T47D (cell line): ENCODE data around the gene DAB1.

Experiments
- DNase-seq, 2 experiments: peaks; one replicate each; pipeline versions ENCODE4 v3.0.0 to v3.0.0-alpha.2; 2011 to 2012; ENCODE audit warnings: low read depth in 1 of 2, low spot score in 1 of 2
- JUND ChIP-seq: IDR thresholded peaks from 2 replicates; pipeline ENCODE4 v1.6.1; 2012; ENCODE audit warnings: low read depth
- in situ Hi-C: cut with HindIII; loops from 2 replicates; pipeline ENCODE4 v1.10.0; 2016; ENCODE audit warnings: low sequenced_read_pairs, low pct_unique_long_range_greater_than_20kb

The DAB1 gene

DNA sequence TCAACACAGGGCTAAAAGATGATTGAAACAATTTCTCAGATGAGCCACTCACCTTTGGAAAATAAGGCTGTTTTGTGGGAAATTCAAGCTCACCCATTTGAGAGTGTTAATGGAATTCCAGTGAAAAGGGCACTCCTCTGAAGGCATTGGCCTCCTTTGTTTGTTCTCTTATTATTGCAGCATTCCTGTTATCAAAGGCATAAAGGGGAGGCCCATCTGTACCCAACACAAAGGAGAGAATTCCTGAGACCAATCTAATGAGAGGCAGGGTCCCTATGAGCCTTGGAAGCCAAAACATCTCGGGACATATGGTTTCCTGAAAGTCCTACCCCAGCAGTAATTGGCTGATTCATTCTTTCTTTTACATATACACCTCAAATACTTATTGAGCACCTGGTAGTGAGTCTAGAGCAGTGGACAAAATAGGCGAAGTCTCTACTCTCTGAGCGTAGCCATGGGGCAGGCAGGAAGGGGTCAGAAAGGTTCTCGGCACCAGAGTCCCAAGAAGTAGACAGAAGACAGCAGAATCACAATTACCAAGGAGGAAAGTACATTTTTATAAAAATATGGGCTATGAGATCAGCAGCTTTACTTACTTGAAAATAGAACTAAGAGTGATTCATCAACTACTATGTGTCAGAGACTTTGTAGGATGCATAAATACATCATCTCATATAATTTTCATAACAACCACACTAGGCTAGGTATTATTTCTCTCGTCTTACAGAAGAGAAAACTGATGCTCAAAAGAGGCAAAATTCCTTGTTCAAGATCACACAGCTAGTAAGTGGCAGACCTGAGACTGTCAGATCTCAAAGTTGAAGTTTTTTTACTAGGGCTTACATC is 218.7 kb downstream of the DAB1 start:
- no peak for TF ChIP-seq JUND
- in situ Hi-C loops = no loop called here
- DNase-seq = no peak

DNA sequence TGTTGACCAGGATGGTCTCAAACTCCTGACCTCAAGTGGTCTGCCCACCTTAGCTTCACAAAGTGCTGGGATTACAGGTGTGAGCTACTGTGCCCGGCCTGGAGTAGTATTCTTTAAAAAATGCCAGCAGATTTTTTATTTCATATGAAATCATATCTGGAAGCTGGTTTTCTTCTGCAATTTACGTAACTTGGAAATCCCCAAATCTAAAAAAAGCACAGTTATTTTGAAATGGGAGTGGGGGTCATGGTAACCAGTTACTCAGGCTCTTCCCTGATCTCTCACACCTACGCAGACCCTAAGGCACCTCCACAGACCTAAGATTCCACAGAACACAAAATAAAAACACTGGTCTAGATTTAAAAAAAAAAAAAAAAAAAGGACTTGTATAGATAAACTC is 219.8 kb downstream of the DAB1 start:
- no peak for DNase-seq
- in situ Hi-C loops = no loop called here
- no peak for TF ChIP-seq JUND

DNA sequence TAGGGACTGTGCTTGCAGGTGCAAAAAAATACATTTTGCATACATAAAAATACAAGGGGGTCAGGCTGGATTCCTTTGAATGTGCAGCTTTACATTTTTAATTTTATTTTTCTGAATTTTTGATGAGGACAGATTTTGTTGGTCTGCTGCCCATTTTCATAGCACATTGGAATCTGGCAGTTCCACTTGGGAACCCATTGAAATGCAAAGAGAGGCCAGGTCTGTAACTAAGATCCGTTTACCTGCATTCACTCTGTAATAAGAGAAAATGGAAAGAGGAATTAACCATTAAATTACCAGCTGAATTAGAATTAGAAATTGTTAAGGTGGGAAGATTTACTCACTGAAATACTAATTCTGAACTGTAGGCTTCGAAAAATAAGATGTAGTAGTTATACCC is 221.6 kb downstream of the DAB1 start:
- DNase-seq = no peak
- no peak for TF ChIP-seq JUND
- in situ Hi-C loops = no loop called here

DNA sequence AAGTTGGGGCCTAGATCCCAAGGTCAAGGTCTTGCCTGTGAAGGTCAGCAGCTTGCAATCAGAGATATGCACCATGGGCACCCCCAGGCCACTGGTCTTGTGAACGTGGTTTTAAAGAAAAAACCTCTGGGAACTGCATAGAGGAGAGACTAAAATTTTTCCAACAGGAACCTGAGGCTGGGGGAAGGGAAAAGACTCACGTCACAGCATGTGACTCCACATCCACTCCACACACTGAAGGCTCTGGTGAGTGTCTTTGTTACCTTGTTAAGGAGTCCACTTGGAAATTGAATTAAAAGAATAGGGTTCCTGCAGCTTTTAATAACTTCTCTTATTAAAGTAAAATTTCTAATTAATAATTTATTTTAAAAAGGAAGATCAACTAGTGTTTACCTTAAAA is 224.9 kb downstream of the DAB1 start:
- no peak for TF ChIP-seq JUND
- DNase-seq = no peak
- in situ Hi-C loops = no loop called here

DNA sequence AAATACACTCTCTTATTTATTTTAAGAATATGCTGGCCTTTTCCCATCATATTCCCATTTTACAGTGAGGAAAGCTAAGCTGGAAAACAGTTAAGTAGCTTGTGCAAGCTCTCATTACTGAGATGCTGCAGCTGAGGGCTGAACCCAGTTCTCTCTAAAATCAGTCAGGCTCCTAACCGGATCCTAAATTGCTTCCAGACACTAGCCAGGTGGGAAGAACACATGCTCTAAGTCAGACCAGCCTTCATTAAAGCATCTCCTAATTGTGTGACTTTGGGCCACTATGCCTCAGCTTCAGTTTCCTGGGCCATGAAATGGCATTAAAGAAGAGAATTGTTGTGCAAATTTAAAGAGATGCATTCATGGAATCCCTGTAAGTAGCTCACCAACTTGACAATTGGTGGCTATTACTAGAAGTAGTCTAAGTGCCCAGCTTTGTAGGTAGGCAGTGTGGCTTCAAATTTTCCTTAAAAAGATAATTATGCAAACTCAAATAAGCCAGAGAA is 228.4 kb downstream of the DAB1 start:
- no peak for DNase-seq
- in situ Hi-C loops = no loop called here
- TF ChIP-seq JUND = no peak

DNA sequence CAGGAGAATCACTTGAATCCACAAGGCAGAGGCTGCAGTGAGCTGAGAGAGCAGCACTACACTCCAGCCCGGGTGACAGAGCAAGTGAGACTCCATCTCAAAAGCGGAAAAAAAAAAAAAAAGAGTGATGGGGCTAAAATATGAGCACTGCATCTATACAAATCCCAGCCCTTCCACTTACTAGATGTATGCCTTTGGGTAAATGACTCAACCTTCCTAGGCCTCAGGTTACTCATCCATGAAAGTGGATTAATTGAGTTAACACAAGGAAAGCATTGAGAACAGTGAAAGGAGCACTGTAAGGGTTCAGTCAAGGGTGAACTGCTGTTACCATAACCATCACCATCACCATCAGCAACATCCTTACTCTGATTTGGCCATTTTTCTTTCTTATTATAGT is 231.6 kb downstream of the DAB1 start:
- no peak for TF ChIP-seq JUND
- in situ Hi-C loops = no loop called here
- no peak for DNase-seq

DNA sequence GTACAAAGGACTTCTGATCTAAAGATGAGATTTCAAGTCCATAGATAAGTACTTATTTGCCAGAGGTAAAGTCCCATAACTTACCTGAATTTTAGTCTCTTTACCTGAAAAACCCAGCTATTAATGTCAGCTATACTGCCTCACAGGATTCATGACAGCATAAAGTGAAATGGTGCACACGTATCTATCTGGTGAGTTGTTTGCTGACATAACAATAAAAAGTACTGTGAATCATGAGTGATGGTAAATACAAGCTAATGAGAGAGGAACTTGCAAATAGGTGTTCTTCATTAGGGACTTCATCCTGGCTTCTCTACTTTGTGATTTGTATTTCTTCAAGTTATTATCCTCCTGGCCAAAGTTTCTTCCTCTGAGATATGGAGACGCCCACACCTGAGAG is 233.0 kb downstream of the DAB1 start:
- in situ Hi-C loops = no loop called here
- DNase-seq = no peak
- no peak for TF ChIP-seq JUND

DNA sequence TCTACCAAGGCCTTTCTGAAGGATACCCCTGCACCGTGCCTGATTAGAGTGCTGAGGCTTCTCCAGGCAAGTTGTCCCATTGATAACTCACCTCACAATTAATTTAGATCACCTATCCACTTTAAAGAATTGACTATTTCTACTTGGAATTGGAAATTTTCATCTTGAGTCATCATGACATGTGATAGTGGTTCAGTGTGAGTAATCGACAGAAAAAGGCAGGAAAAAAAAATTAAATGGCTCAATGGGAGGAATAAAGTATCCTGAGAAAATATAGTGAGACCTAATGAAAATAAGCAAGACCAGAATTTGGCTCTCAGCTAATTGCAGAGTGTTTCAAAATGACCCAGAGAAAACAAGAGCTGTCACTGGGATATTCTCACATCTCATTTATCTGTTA is 235.7 kb downstream of the DAB1 start:
- no peak for DNase-seq
- in situ Hi-C loops = no loop called here
- no peak for TF ChIP-seq JUND

DNA sequence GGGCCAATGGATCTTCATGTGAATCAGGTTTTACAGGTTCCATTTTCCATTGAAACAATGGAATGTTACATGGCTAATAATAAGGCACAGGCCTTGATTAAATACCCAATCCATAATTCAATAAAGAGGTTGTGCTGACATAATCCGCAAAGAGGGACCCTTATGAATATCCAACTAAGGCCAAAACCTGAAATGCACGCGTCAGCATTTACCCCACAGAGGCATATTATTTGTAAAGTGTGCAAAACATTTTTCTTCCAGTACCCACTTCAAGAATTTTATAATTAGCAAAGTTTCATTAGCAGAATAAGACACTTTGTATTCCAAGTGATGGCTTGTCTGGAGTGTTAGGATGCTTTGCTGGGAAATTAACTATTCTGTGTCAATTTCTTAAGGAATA is 237.4 kb downstream of the DAB1 start:
- no peak for TF ChIP-seq JUND
- no peak for DNase-seq

DNA sequence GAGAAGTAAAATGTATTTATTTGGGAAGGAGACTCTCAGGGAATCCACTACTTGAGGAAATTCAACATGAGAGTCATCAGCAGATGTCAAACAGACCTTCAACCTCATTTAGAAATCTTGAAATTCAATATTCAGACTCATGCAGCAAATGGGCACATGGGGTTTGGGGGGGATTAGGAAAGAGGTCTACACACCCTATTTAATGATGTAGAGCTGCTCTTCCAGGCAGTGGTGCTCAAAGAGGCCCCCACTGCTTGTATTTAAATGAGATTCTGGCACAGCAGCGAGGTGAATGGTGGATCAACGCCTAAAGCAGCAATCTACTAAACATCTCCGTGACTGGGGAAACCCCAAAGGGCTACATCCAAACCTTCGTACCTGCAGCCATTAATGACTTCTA is 244.9 kb downstream of the DAB1 start:
- in situ Hi-C loops = no loop called here
- TF ChIP-seq JUND = no peak
- DNase-seq = no peak

More for the DNA sequence above, 237.4 kb downstream of the DAB1 start:
- in situ Hi-C loops = no loop called here

DNA sequence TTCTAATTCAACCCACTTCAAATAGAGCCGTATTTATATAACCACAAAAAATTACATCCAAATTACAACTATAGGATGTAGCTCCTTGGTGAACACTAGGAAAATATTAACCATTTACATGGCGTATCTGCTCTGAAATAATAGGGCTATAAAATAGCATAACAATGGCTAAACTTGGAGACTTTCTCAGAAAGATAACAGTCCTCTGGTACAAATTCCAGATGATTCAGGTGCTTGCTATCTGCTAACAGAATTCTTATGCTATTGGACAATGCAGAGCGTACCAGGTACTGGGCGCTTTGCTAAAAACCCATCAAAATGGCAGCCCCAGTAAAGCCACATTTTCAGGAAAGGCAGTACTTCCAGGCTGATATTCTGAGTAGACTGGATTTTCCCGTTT is 248.4 kb downstream of the DAB1 start:
- DNase-seq = no peak
- no peak for TF ChIP-seq JUND
- in situ Hi-C loops = no loop called here

DNA sequence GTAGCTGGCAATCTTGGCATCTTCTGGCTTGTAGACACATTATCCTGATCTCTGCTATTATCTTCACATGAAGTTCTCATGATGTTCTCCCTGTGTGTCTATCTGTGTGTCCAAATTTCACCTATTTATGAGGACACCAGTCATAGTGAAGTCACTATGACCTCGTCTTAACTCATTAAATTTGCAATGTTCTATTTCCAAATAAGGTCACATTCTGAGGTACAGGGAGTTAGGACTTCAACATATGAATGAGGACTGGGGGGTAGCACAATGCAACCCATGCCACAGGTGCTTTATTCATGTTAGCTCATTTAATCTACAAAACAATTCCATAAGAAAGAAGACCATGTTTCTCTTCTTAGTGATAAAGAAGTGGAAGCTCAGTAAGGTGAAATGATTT is 251.8 kb downstream of the DAB1 start:
- in situ Hi-C loops = no loop called here
- TF ChIP-seq JUND = no peak
- DNase-seq = no peak

DNA sequence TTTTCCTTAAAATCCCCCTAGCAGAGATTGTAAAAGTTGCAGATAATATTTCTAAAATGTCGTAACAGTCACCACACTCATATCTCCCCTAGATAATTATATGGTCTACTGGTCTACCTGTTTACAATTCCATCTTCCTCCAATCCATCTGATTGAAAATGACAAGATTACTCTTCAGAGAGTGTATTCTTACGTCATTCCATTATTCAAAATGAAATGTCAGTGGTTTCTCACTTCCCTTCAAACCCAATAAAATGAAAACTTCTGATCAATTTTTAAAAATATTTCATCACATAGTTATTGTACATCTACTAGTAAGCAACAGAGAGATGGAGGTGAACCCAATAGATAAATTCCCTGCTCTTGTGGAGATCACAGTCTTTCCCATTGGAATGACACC is 255.9 kb downstream of the DAB1 start:
- TF ChIP-seq JUND = no peak
- no peak for DNase-seq
- in situ Hi-C loops = no loop called here

DNA sequence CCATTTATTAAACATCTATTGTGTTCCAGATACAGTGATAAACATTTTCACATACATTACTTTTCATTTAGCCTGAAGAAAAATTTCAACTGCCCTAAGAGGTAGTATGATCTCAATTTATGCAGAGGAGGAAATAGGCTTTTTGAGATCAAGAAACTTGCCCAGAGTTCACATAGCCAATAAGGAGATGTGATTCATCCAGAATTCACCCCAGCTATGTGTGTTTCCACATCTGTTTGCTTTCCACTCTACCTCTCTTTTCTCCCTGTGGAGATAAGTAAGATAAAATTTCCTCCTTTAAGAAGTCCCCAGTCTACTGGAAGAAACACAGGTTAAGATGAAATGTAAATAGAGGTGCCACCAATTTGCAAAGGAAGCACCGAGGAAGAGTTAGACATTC is 258.3 kb downstream of the DAB1 start:
- in situ Hi-C loops = no loop called here
- no peak for TF ChIP-seq JUND
- DNase-seq = no peak
